GM23338 (cell line): ENCODE measurements around the gene SPIRE1. TPM values are rescaled to one million over a fixed set of nuclear protein-coding genes. Genes with fewer than 3 reads are reported as not detected.

ENCODE experiments used
- ATAC-seq: fragments of 200-7000 bp; cut with Tn5 transposase; 3 replicates; pipeline ENCODE4 v1.9.1; 2020
- DNase-seq: peaks from one replicate; pipeline ENCODE4 v3.0.0-alpha.2; 2015; ENCODE audit warnings: low spot score
- H2AFZ ChIP-seq: fragments of 200-600 bp; sonication (generic); 2 replicates; pipeline ENCODE4 v1.8.0; 2016; ENCODE audit warnings: antibody characterized with exemption, mild to moderate bottlenecking, moderate library complexity
- H3F3A ChIP-seq: fragments of 200-600 bp; sonication (generic); replicated peaks from 2 replicates; pipeline ENCODE4 v1.8.0; 2017; ENCODE audit warnings: antibody characterized with exemption, mixed run types, low read depth
- H3K27ac ChIP-seq: fragments of 200-600 bp; sonication (generic); 2 replicates; pipeline ENCODE4 v1.6.1; 2016; ENCODE audit warnings: low read depth
- H3K27me3 ChIP-seq: fragments of 200-600 bp; sonication (generic); 2 replicates; pipeline ENCODE4 v1.8.0; 2016; ENCODE audit warnings: mild to moderate bottlenecking, mixed run types, moderate library complexity; ENCODE audit not compliant: insufficient read depth
- H3K36me3 ChIP-seq: fragments of 200-600 bp; sonication (generic); 2 replicates; pipeline ENCODE4 v1.8.0; 2016; ENCODE audit warnings: mild to moderate bottlenecking; ENCODE audit not compliant: insufficient read depth
- H3K4me1 ChIP-seq: fragments of 200-600 bp; sonication (generic); 2 replicates; pipeline ENCODE4 v1.8.0; 2016; ENCODE audit warnings: mild to moderate bottlenecking, moderate library complexity; ENCODE audit not compliant: insufficient read depth
- H3K4me2 ChIP-seq: fragments of 200-600 bp; sonication (generic); 2 replicates; pipeline ENCODE4 v1.7.1; 2017; ENCODE audit warnings: mixed run types
- H3K4me3 ChIP-seq: fragments of 200-600 bp; sonication (generic); 2 replicates; pipeline ENCODE4 v1.6.1; 2016; ENCODE audit warnings: mixed run types
- H3K79me2 ChIP-seq: fragments of 200-600 bp; sonication (generic); replicated peaks from 2 replicates; pipeline ENCODE4 v1.8.0; 2017; ENCODE audit warnings: mild to moderate bottlenecking; ENCODE audit not compliant: insufficient read depth
- H3K9me2 ChIP-seq: fragments of 200-600 bp; sonication (generic); 2 replicates; pipeline ENCODE4 v1.8.0; 2017; ENCODE audit not compliant: insufficient read depth
- H4K20me1 ChIP-seq: fragments of 200-600 bp; sonication (generic); replicated peaks from 2 replicates; pipeline ENCODE4 v1.8.0; 2017; ENCODE audit warnings: mild to moderate bottlenecking; ENCODE audit not compliant: insufficient read depth
- H3K27ac Mint-ChIP-seq: 2 replicates; pipeline ENCODE4 v1.8.0; 2020; ENCODE audit warnings: inconsistent platforms, mild to moderate bottlenecking, moderate library complexity, mixed read lengths
- H3K27me3 Mint-ChIP-seq: 3 replicates; pipeline ENCODE4 v1.8.0; 2022; ENCODE audit warnings: low read depth, mild to moderate bottlenecking, moderate library complexity, mixed read lengths, inconsistent platforms; ENCODE audit not compliant: insufficient read depth, poor library complexity
- H3K36me3 Mint-ChIP-seq: 3 replicates; pipeline ENCODE4 v1.8.0; 2021; ENCODE audit warnings: low read depth, mild to moderate bottlenecking, inconsistent platforms, moderate library complexity, mixed read lengths
- H3K4me1 Mint-ChIP-seq: 3 replicates; pipeline ENCODE4 v1.8.0; 2020; ENCODE audit warnings: mild to moderate bottlenecking, inconsistent platforms, mixed read lengths
- H3K4me3 Mint-ChIP-seq: 3 replicates; pipeline ENCODE4 v1.8.0; 2021; ENCODE audit warnings: moderate library complexity, mild to moderate bottlenecking, inconsistent platforms, mixed read lengths
- H3K9me3 Mint-ChIP-seq: 3 replicates; pipeline ENCODE4 v1.8.0; 2020; ENCODE audit warnings: moderate library complexity, mild to moderate bottlenecking, inconsistent platforms, mixed read lengths
- CREB1 ChIP-seq: fragments of 250-450 bp; sonication (Bioruptor Pico); IDR thresholded peaks from 2 replicates; pipeline ENCODE4 v1.5.0; 2020; ENCODE audit warnings: low read depth, mild to moderate bottlenecking, moderate library complexity
- EZH2 ChIP-seq: fragments of 200-600 bp; sonication (generic); IDR thresholded peaks from one replicate; pipeline ENCODE4 v1.8.0; 2017; ENCODE audit warnings: antibody characterized with exemption, mild to moderate bottlenecking, low read depth; ENCODE audit not compliant: unreplicated experiment
- EZH2phosphoT487 ChIP-seq: fragments of 200-600 bp; sonication (generic); IDR thresholded peaks from one replicate; pipeline ENCODE4 v1.8.1; 2018; ENCODE audit warnings: antibody characterized with exemption; ENCODE audit not compliant: unreplicated experiment
- NANOG ChIP-seq: IDR thresholded peaks from 2 replicates; pipeline ENCODE4 v1.6.1; 2016; ENCODE audit warnings: antibody characterized with exemption, borderline replicate concordance
- REST ChIP-seq: IDR thresholded peaks from one replicate; pipeline ENCODE4 v1.6.1; 2018; ENCODE audit warnings: antibody characterized with exemption; ENCODE audit not compliant: unreplicated experiment
- ZNF331 ChIP-seq: fragments of 250-450 bp; sonication (Bioruptor Pico); IDR thresholded peaks from 2 replicates; pipeline ENCODE4 v1.5.0; 2020; ENCODE audit warnings: low read depth, mild to moderate bottlenecking, moderate library complexity
- ZNF462 ChIP-seq: fragments of 250-450 bp; sonication (Bioruptor Pico); IDR thresholded peaks from 2 replicates; pipeline ENCODE4 v1.5.0; 2020; ENCODE audit warnings: mild to moderate bottlenecking, moderate library complexity
- polyA plus RNA-seq: library from polyadenylated mRNA; unstranded; fragments of >200 nt; fragmentation: Nextera tagmentation; extraction: Ambion mirVana; gene quantifications from 2 replicates; pipeline ENCODE4 v1.2.1, GENCODE V29; 2016
- total RNA-seq: library from RNA; depleted of rRNA; stranded (reverse); fragments of >200 nt; shearing (Covaris generic); gene quantifications from 2 replicates; pipeline ENCODE4 v1.2.3, GENCODE V29; 2014

The SPIRE1 gene
- total and polyA plus RNA-seq, 2 experiments from 2014 or later, result 2.9 to 15.5 TPM

DNA sequence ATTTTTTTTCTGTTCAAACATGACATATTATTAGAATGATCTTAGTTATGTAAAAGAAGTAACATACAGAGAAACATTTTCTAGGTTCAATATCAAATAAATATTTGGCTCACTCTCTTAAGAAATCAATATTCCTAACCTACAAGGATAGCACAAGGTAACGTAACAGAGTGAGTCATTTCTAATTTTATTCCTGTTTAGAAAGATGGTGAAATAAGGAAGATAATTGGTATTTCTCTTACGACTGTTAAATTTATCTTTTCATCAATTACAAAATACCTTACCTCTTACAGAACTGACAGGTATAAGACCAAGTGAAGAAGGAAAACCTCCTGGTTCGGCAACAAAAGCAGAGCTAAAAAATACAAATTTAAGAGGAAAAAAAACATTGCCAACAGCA is 205.1 kb downstream of the SPIRE1 start:
- peaks cover 2% of the 10 kb centered on the region for H3K27me3 Mint-ChIP-seq
- no peak overlapping the region for H3K27ac Mint-ChIP-seq
- TF ChIP-seq ZNF462 (CRISPR knock-in tag) (no peak), EZH2phosphoT487 (no peak), NANOG (no peak), ZNF331 (CRISPR knock-in tag) (no peak), REST (no peak), CREB1 (CRISPR knock-in tag) (no peak), EZH2 (no peak)
- no peaks in the 10 kb centered on the region for H3K4me1 Mint-ChIP-seq
- H3K27ac ChIP-seq, result no peak overlapping the region
- DNase-seq, result no peak
- H3K4me3 Mint-ChIP-seq, result no peak overlapping the region
- H3K4me2 ChIP-seq, result no peak overlapping the region
- no peaks in the 10 kb centered on the region for H3K36me3 Mint-ChIP-seq
- no peaks in the 10 kb centered on the region for H3K36me3 ChIP-seq
- H3K27me3 ChIP-seq, result no peaks in the 10 kb centered on the region
- no peak for ATAC-seq
- no peaks in the 10 kb centered on the region for H3K4me1 ChIP-seq
- no peaks in the 10 kb centered on the region for H3K9me2 ChIP-seq
- H3F3A ChIP-seq, result no peaks in the 10 kb centered on the region
- H3K79me2 ChIP-seq, result no peaks in the 10 kb centered on the region
- H3K9me3 Mint-ChIP-seq, result no peaks in the 10 kb centered on the region
- no peak overlapping the region for H3K4me3 ChIP-seq
- no peaks in the 10 kb centered on the region for H4K20me1 ChIP-seq
- H2AFZ ChIP-seq, result no peak overlapping the region
